ENCODE data around the gene CCL22.
"Not testable (repeated sequence)": the region's sequence is repeated elsewhere in the genome, so short reads cannot be mapped to it uniquely, and the experiment has no call there.

CCL22 gene

GRCh38 chr16:57341441-57342303 lies 16.9 kb upstream of the CCL22 start:
- H3K4me3 ChIP-seq (ENCODE audit: low read length, poor library complexity, severe bottlenecking), result no peak overlapping the region
- H3K4me2 ChIP-seq (ENCODE audit: low read depth, low read length, poor library complexity, severe bottlenecking), result no peak overlapping the region
- H4K20me1 ChIP-seq (ENCODE audit: insufficient read depth, low read length, poor library complexity, severe bottlenecking), result no peaks in the 10 kb centered on the region
- H3K9me3 ChIP-seq (ENCODE audit: insufficient read depth, low read depth, low read length), result no peaks in the 10 kb centered on the region
- H2AFZ ChIP-seq (ENCODE audit: low read length), result no peak overlapping the region
- no peaks in the 10 kb centered on the region for H3K9me2 ChIP-seq (replicated peaks; ENCODE audit: low read depth, low read length)
- peaks cover 8% of the 10 kb centered on the region for H3K27me3 ChIP-seq (ENCODE audit: insufficient read depth, low read length, poor library complexity, severe bottlenecking)
- no peak overlapping the region for H3K9ac ChIP-seq (ENCODE audit: low read depth, low read length, poor library complexity, severe bottlenecking)
- TF ChIP-seq EZH2phosphoT487 (IDR thresholded peaks at IDR 0.05; ENCODE audit: borderline replicate concordance), result no peak
- TF ChIP-seq CTCF (conservative IDR thresholded peaks at IDR 0.05; ENCODE audit: low read length), result no peak
- H3K36me3 ChIP-seq (ENCODE audit: insufficient read depth, low read length), result no peaks in the 10 kb centered on the region
- no peaks in the 10 kb centered on the region for H3K4me1 ChIP-seq (ENCODE audit: insufficient read depth, low read length, poor library complexity, severe bottlenecking)
- H3K79me2 ChIP-seq (ENCODE audit: insufficient read depth, low read length), result no peaks in the 10 kb centered on the region
- no peaks in the 10 kb centered on the region for H3F3A ChIP-seq (ENCODE audit: low read depth)

- not testable (repeated sequence) for H3K4me2 ChIP-seq (ENCODE audit: low read depth, low read length, poor library complexity, severe bottlenecking); H3K9ac ChIP-seq (ENCODE audit: low read depth, low read length, poor library complexity, severe bottlenecking); H2AFZ ChIP-seq (ENCODE audit: low read length); H3K4me3 ChIP-seq (ENCODE audit: low read length, poor library complexity, severe bottlenecking); H3F3A ChIP-seq (ENCODE audit: low read depth); H3K4me1 ChIP-seq (ENCODE audit: insufficient read depth, low read length, poor library complexity, severe bottlenecking); H3K79me2 ChIP-seq (ENCODE audit: insufficient read depth, low read length); H4K20me1 ChIP-seq (ENCODE audit: insufficient read depth, low read length, poor library complexity, severe bottlenecking); H3K9me3 ChIP-seq (ENCODE audit: insufficient read depth, low read depth, low read length); H3K36me3 ChIP-seq (ENCODE audit: insufficient read depth, low read length); H3K9me2 ChIP-seq (replicated peaks; ENCODE audit: low read depth, low read length)
- peaks cover 14% of the 10 kb centered on the region for H3K27me3 ChIP-seq (ENCODE audit: insufficient read depth, low read length, poor library complexity, severe bottlenecking)
Measured at GRCh38 chr16:57342606-57343005, 16.0 kb upstream of the CCL22 start.

- no peaks in the 10 kb centered on the region for H3K79me2 ChIP-seq (ENCODE audit: insufficient read depth, low read length)
- no peak overlapping the region for H3K4me3 ChIP-seq (ENCODE audit: low read length, poor library complexity, severe bottlenecking)
- H4K20me1 ChIP-seq (ENCODE audit: insufficient read depth, low read length, poor library complexity, severe bottlenecking), result no peaks in the 10 kb centered on the region
- peaks cover 17% of the 10 kb centered on the region for H3K27me3 ChIP-seq (ENCODE audit: insufficient read depth, low read length, poor library complexity, severe bottlenecking)
- H3K4me2 ChIP-seq (ENCODE audit: low read depth, low read length, poor library complexity, severe bottlenecking), result no peak overlapping the region
- H3K9ac ChIP-seq (ENCODE audit: low read depth, low read length, poor library complexity, severe bottlenecking), result no peak overlapping the region
- no peaks in the 10 kb centered on the region for H3K9me3 ChIP-seq (ENCODE audit: insufficient read depth, low read depth, low read length)
- no peaks in the 10 kb centered on the region for H3K9me2 ChIP-seq (replicated peaks; ENCODE audit: low read depth, low read length)
- H3K36me3 ChIP-seq (ENCODE audit: insufficient read depth, low read length), result no peaks in the 10 kb centered on the region
- no peak overlapping the region for H2AFZ ChIP-seq (ENCODE audit: low read length)
- TF ChIP-seq CTCF (conservative IDR thresholded peaks at IDR 0.05; ENCODE audit: low read length) (no peak), EZH2phosphoT487 (IDR thresholded peaks at IDR 0.05; ENCODE audit: borderline replicate concordance) (no peak)
- H3K4me1 ChIP-seq (ENCODE audit: insufficient read depth, low read length, poor library complexity, severe bottlenecking), result no peaks in the 10 kb centered on the region
- no peaks in the 10 kb centered on the region for H3F3A ChIP-seq (ENCODE audit: low read depth)
Measured at GRCh38 chr16:57343221-57343620, 15.4 kb upstream of the CCL22 start.

GRCh38 chr16:57344094-57344493 lies 14.5 kb upstream of the CCL22 start:
- H3K9me3 ChIP-seq (ENCODE audit: insufficient read depth, low read depth, low read length); H2AFZ ChIP-seq (ENCODE audit: low read length); H3K4me3 ChIP-seq (ENCODE audit: low read length, poor library complexity, severe bottlenecking); H3K4me1 ChIP-seq (ENCODE audit: insufficient read depth, low read length, poor library complexity, severe bottlenecking); H3K36me3 ChIP-seq (ENCODE audit: insufficient read depth, low read length); H3K9me2 ChIP-seq (replicated peaks; ENCODE audit: low read depth, low read length); H4K20me1 ChIP-seq (ENCODE audit: insufficient read depth, low read length, poor library complexity, severe bottlenecking); H3K4me2 ChIP-seq (ENCODE audit: low read depth, low read length, poor library complexity, severe bottlenecking); H3K9ac ChIP-seq (ENCODE audit: low read depth, low read length, poor library complexity, severe bottlenecking); H3K79me2 ChIP-seq (ENCODE audit: insufficient read depth, low read length); H3F3A ChIP-seq (ENCODE audit: low read depth): not testable (repeated sequence)
- peaks cover 17% of the 10 kb centered on the region for H3K27me3 ChIP-seq (ENCODE audit: insufficient read depth, low read length, poor library complexity, severe bottlenecking)
